ENCODE results near the gene PNPLA2. TPM values are rescaled to one million over a fixed set of nuclear protein-coding genes. Genes with fewer than 3 reads are reported as not detected.
A peak's percentile ranks its signal among the peaks of the same experiment; 100 is the strongest.

PNPLA2 gene
- total RNA-seq, 2 experiments from 2014 or later, result 202 to 220 TPM

DNA sequence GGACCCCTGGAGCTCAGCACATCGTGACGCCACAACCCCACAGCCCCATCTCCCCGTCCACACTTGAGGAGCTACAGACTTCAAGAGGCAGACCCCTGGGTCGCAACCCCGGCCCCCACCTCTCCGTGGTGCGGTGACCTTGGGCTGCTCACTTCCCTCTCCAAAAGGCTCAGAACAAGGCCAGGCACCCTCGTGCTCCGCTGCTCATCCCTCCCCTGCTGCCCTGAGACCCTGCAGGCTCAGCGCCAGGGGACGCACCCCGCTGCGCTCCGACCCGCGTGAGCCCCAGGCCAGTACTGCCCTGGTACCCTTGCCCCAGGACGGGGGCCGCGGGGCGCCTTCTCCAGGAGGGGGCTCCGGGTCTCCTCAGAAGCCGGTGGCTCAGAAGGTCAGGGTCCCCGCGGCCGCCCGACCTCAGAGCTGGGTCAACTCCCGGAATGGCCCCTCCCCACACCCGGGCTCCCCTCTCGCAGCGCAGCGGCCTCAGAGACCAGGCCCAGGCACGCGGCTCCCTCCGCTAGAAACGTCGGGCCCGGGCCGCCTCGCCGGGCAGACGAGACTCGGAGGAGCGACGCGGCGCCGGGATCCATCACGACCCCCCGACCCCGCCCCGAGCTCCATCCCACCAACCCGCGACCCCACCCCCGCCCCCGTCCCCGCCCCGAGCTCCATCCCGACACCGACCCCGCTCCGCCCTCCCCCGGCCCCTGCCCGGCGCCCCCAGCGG lies 42.0 kb upstream of the PNPLA2 start:
- Histone ChIP-seq H3K27me3 (ENCODE audit: control insufficient read depth in 1 of 2, insufficient read depth in 2 of 2, low read length in 2 of 2) (no peaks in the 10 kb centered on the region), H3K4me1 (ENCODE audit: insufficient read depth, low read length) (peaks cover 48% of the 10 kb centered on the region), H3K36me3 (ENCODE audit: insufficient read depth, low read length) (peaks cover 12% of the 10 kb centered on the region), H3K4me3 (ENCODE audit: low read length) (peak overlapping the region; percentile 67), H3K9me3 (ENCODE audit: control insufficient read depth in 1 of 2, insufficient read depth in 1 of 2, low read length in 2 of 2) (no peaks in the 10 kb centered on the region), H3K27ac (ENCODE audit: low read depth in 1 of 2, low read length in 2 of 2) (no peak overlapping the region)
- ChIA-PET POLR2A (interaction anchor here (0.5 to 1.4 kb wide), 6 partner anchors 20 to 570 kb away, joined by 3 to 6 read pairs (median 3); partner anchors contain the start of genes BET1L, RIC8A and RPLP2), CTCF (interaction anchor here (0.7 to 1.4 kb wide), 2 partner anchors 33 to 222 kb away, joined by 3 to 4 read pairs; partner anchors contain the start of gene RPLP2)
- peak overlapping the region; percentile 83 for H3K4me3 Mint-ChIP-seq
- peak in 4 of 14 experiments; percentile 16 to 44 (median 32) for DNase-seq
- intact Hi-C loops (cut with DNase I, micrococcal nuclease), result loop anchor here (1.0 to 2.0 kb wide), 3 partner anchors 20 to 81 kb away; partner anchors contain the start of genes DEAF1 (in 1 of the 2), RPLP2 (in 1 of the 2) and TMEM80 (in 1 of the 2)
- H3K36me3 Mint-ChIP-seq (ENCODE audit: low read depth), result peaks cover 3% of the 10 kb centered on the region
- H3K9me3 Mint-ChIP-seq, result no peaks in the 10 kb centered on the region
- TF ChIP-seq, protein P1, sequence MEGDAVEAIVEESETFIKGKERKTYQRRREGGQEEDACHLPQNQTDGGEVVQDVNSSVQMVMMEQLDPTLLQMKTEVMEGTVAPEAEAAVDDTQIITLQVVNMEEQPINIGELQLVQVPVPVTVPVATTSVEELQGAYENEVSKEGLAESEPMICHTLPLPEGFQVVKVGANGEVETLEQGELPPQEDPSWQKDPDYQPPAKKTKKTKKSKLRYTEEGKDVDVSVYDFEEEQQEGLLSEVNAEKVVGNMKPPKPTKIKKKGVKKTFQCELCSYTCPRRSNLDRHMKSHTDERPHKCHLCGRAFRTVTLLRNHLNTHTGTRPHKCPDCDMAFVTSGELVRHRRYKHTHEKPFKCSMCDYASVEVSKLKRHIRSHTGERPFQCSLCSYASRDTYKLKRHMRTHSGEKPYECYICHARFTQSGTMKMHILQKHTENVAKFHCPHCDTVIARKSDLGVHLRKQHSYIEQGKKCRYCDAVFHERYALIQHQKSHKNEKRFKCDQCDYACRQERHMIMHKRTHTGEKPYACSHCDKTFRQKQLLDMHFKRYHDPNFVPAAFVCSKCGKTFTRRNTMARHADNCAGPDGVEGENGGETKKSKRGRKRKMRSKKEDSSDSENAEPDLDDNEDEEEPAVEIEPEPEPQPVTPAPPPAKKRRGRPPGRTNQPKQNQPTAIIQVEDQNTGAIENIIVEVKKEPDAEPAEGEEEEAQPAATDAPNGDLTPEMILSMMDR (IDR thresholded peaks at IDR 0.05), result no peak
- peak; percentile 32 for ATAC-seq (ENCODE audit: poor library complexity)
- peaks cover 11% of the 10 kb centered on the region for H3K4me1 Mint-ChIP-seq (ENCODE audit: low read depth)
- H3K27ac Mint-ChIP-seq, result peak overlapping the region; percentile 64
- no peaks in the 10 kb centered on the region for H3K27me3 Mint-ChIP-seq

DNA sequence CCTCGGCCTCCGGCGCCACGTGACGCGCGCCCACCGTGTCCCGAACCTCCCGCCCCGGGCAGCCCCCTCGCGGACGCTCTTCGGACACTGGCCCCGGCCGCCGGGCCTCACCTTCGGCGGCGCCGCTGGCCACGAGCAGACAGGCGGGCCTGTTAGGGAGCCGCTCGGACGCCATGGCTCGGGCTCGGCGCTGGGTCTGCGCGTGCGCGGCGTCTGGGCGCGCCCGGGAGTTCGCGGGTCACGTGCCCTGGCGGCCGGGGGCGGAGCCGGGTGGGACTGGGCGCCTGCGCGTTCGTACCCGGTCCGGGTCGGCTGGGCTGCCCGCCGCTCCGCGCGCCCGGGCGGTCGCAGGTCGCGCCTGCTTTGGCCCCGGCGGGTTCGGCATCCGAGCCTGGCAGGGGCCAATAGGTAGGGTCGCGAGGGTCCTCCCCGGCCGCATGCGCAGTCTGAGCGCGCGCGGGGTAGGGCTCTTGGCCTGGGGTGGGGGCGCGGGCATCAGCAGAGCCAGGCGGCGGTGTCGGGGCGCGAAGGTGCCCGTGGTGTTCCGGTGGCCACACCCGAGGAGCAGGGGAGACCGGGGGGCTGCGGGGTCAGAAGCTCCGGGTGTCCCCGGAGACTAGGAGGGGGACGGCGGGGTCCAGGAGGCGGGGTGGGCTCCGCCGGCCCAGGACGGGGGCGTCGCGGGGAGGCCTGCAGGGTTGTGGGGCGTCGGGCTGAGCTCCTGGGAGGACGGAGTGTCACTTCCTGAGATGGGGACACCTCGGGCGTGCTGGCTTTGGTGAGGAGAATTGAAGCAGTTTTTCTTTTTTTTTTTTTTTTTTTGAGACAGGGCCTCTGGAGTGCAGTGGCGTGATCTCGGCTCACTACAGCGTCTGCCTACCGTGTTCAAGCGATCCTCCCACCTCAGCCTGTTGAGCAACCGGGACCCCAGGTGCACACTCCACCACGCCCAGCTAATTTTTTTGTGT lies 41.1 kb upstream of the PNPLA2 start, which contains the start of gene GATD1:
Gene GATD1, minus strand, starts transcription at position 200 of the 968 bp plus-strand sequence. Its CDS starts 25 bp downstream, at position 175.
- Histone ChIP-seq H3K36me3 (ENCODE audit: insufficient read depth, low read length) (peaks cover 9% of the 10 kb centered on the region), H3K4me1 (ENCODE audit: insufficient read depth, low read length) (peaks cover 48% of the 10 kb centered on the region), H3K9me3 (ENCODE audit: control insufficient read depth in 1 of 2, insufficient read depth in 1 of 2, low read length in 2 of 2) (no peaks in the 10 kb centered on the region), H3K27ac (ENCODE audit: low read depth in 1 of 2, low read length in 2 of 2) (peak within 1 kb of the TSS in 1 of 2 donors; percentile 56), H3K4me3 (ENCODE audit: low read length) (peak within 1 kb of the TSS; percentile 67), H3K27me3 (ENCODE audit: control insufficient read depth in 1 of 2, insufficient read depth in 2 of 2, low read length in 2 of 2) (no peaks in the 10 kb centered on the region)
- DNase-seq, result peak; percentile 85 to 96 (median 93)
- H3K4me3 Mint-ChIP-seq, result peak within 1 kb of the TSS; percentile 90
- H3K27ac Mint-ChIP-seq, result peak within 1 kb of the TSS; percentile 77
- CTCF ChIA-PET, result interaction anchor here (0.7 to 1.4 kb wide), 2 partner anchors 32 to 223 kb away, joined by 3 to 4 read pairs; partner anchors contain the start of gene RPLP2
- POLR2A ChIA-PET, result interaction anchor here (0.8 to 1.4 kb wide), 7 partner anchors 19 to 202 kb away, joined by 3 to 7 read pairs (median 3); partner anchors contain the start of genes PHRF1, RPLP2, SLC25A22 and TMEM80
- no peaks in the 10 kb centered on the region for H3K9me3 Mint-ChIP-seq
- intact Hi-C loops (cut with DNase I, micrococcal nuclease), result loop anchor here (1.0 to 2.0 kb wide), 4 partner anchors 17 to 82 kb away; partner anchors contain the start of genes DEAF1 (in 1 of the 2), RPLP2 (in 1 of the 2) and TMEM80 (in 1 of the 2)
- H3K36me3 Mint-ChIP-seq (ENCODE audit: low read depth), result peaks cover 3% of the 10 kb centered on the region
- H3K27me3 Mint-ChIP-seq, result no peaks in the 10 kb centered on the region
- TF ChIP-seq, protein P1 (IDR thresholded peaks at IDR 0.05), result no peak
- peak; percentile 87 for ATAC-seq (ENCODE audit: poor library complexity)
- peaks cover 11% of the 10 kb centered on the region for H3K4me1 Mint-ChIP-seq (ENCODE audit: low read depth)
